ENCODE data around the gene BUD31.
"Not testable (repeated sequence)": the region's sequence is repeated elsewhere in the genome, so short reads cannot be mapped to it uniquely, and the experiment has no call there.

BUD31 gene

DNA sequence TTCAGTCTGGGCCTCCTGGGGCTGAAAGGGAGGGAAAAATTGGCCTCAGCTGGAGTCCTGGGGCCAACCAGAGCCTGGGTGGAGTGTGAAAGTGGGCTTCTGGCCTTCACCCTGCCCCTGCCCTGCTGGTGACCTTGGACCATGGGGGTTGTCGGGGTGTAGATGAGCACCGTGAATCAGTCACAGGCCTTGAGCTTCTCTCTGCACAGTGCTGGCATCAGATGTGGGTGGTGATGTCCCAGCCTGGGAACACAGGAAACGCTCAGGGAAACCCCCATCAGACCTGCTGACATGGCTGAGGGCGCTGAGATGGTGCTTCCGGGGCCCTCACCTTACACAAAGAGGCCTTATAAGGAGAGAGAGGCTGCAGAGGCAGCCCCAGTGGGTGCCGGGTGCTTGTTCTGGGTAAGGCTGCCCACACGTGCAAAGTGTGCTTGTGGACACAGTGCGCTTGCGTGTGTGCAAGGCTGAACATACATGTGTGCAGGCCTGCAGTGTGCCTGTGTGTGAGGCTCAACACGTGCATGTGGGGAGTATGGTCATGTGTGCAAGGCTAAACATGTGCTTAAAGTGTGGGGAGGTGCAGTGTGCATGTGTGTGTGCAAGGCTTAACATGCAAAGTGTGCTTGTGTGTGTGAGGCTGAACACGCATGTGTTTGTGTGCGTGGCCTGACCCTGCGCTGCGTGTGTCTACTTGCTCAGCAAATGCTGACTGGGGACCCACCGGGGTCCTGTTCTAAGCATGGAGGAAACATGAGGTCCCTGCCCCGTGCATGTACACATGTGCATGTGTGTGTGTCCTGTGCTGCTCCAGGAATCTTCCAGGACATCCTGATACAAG is 27.7 kb upstream of the BUD31 start:
- DNase-seq, result peak; percentile 76 to 95

- DNase-seq, result no peak
Observed at GRCh38 chr7:99381664-99382075, 27.1 kb upstream of the BUD31 start.

GRCh38 chr7:99383203-99383602 is 25.6 kb upstream of the BUD31 start:
- DNase-seq, result no peak

GRCh38 chr7:99383791-99384370 is 24.9 kb upstream of the BUD31 start:
- no peak for DNase-seq

- no peak for DNase-seq
Observed at GRCh38 chr7:99384523-99384922, 24.2 kb upstream of the BUD31 start.

DNA sequence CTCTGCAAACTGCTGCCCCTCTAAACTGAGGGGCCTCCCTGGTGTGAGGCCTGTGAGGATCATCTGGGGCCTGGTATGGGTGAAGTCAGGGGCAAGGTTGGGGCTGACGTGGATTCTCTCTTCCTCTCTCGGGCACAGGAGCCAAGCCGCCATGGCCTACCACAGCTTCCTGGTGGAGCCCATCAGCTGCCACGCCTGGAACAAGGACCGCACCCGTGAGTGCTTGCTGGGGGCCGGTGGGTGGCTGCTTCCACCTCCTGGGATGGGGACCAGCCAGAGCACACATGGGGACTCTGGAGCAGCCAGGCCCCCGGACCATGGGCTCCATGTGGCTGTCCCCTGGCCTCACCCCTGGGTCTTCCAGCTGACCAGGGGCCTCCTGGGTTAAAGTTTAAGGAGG is 23.2 kb upstream of the BUD31 start:
- DNase-seq, result peak; percentile 36 to 65

DNA sequence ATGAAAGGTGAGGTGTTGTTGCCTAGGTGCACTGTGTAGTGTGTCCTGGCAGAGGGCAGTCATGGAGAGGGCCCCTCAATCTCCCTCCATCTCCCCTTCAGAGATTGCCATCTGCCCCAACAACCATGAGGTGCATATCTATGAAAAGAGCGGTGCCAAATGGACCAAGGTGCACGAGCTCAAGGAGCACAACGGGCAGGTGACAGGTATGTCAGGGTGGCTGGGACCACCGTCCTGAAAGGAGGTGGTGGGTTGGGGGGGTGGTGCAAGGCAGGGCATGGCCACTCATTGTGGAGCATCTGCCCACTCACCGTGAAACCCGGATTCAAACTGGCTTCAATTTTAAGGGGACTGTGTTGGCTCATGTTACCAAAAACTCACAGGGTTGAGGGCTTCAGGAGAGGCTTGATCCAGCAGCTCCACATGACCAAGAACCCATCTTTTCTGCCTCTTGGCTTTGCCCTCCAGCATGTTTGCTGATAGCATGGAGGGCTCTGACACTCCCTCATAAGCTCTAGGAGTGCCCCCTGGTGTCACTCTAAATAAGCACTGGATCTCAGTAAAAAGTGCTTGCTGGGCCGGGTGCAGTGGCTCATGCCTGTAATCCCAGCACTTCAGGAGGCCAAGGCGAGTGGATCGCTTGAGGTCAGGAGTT is 22.1 kb upstream of the BUD31 start:
- peak; percentile 57 to 58 for DNase-seq

DNA sequence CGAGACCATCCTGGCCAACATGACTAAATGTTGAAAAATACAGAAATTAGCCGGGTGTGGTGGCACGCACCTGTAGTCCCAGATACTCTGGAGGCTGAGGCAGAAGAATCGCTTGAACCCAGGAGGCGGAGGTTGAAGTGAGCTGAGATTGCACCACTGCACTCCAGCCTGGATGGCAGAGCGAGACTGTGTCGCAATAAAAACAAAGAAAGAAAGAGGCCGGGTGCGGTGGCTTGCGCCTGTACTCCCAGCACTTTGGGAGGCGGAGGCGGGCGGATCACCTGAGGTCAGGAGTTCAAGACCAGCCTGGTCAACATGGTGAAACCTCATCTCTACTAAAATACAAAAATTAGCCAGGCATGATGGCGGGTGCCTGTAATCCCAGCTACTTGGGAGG is 21.5 kb upstream of the BUD31 start:
- DNase-seq, result not testable (repeated sequence)

DNA sequence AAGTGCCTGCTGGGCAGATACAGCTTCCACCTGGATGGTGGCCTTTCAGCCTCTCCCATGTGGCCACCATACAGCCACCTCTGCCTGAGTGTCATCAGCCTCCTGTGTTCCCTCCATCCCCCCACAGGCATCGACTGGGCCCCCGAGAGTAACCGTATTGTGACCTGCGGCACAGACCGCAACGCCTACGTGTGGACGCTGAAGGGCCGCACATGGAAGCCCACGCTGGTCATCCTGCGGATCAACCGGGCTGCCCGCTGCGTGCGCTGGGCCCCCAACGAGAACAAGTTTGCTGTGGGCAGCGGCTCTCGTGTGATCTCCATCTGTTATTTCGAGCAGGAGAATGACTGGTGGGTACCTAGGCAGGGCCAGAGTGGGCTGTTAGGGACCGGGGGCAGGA is 20.9 kb upstream of the BUD31 start:
- no peak for DNase-seq

DNA sequence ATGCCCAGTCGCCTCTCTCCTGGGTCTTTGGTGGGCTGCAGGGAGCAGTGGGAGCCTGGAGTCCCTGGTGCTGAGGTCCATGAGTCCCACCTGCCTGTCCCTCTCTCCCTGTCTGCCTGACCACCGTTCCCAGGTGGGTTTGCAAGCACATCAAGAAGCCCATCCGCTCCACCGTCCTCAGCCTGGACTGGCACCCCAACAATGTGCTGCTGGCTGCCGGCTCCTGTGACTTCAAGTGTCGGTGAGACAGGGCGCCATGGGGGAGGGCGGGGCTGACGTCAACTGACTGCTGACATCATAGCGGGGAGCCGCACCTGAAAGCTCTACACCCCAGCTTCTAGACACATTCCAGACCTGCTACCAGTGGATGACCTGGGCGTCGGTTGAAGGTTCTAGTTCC is 19.0 kb upstream of the BUD31 start:
- no peak for DNase-seq

- DNase-seq, result no peak
Observed at GRCh38 chr7:99390941-99391602, 17.7 kb upstream of the BUD31 start.

DNA sequence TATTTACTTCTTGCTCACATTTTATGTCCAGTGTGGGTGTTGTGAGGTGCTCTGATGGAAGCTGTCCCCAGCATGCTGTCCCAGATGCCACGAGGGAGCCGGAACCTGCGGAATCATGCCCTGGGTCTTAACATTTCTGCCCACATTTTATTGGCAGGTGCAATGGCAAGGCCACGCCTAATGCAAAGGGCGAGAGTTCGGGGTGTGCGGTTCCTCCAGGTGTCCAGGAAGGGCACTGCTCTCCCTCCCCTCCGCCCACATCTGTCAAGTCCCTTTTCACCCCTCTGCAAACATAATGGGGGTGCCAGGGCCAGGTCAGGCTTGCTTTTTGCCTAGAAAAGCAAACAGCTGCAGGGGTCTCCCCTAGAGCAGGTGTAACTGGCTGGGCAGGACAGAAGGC is 16.7 kb upstream of the BUD31 start:
- no peak for DNase-seq

- DNase-seq, result peak; percentile 57 to 68
Observed at GRCh38 chr7:99392659-99393354, 16.0 kb upstream of the BUD31 start.

- DNase-seq, result no peak
Observed at GRCh38 chr7:99393355-99394187, 15.2 kb upstream of the BUD31 start.

GRCh38 chr7:99394188-99394502 is 14.6 kb upstream of the BUD31 start:
- DNase-seq, result no peak

GRCh38 chr7:99395616-99396327 is 13.0 kb upstream of the BUD31 start:
- no peak for DNase-seq

DNA sequence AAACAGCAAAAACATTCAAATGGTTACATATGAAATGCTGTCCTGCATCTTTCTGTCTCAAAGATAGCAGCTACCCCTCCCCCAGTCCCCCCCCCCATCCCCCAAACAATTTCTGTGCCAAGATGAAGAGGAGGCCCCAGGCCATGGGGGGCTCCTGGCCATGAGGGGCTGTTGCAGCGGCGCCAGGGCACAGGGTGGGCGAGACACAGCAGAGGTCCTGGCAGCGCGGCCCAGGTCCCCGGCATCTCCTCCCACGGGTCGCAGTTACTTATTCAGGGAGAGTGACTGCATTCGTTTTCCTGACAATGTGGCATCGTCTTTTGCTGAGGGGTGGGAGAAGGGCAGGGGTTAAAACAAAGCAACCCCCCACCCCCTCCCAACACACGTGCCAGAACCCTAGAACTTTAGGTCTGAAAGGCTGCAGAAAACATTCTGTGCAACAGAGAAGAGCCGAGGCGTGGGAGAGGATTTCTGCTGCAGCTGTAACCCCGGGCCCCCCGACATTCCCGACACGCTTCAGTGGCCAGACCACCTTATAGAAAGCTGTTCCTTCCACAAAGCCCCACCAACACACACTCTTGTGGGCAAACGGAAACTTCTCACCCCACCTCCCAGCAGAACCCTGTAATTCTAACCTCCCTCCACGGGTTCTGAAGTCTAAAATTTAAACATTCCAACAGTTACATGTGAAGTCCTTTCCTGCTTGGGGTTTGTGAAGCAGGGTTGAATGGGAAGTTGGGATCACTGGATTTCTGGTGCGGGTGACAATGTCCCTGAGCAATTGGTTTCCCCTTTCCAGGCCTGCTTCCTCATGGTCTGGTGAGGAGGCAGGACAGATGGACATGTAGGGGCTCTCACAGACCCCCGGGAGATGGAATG is 12.1 kb upstream of the BUD31 start:
- no peak for DNase-seq

- DNase-seq, result no peak
Observed at GRCh38 chr7:99397297-99397983, 11.3 kb upstream of the BUD31 start.

DNA sequence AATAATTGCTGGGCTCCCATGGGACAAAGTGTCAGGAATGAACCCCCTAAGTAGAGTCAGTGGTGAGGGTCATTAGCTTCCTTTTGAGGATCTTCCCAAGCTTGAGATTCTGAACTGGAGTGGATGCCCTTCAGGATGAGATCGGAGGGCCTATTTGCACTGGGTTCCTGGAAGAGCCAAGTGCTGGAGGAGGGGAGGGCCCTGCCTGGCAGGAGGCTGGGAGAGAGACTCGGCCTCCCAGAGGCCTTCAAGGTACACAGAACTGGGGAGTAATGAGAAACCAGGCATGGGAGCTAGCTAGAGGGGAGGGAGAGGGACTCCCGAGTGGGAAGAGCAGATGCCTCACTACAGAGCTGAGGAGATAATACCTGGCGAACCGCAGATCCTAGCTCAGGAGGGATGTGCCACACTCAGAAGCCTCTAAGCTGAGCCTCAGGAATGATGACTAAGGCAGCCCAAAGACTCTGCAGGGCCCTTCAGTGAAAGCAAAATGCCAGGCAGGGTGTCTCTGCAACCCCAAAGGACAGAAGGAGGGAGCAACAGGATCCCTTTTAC is 9.8 kb upstream of the BUD31 start:
- DNase-seq, result no peak
